ENCODE data around the gene AGPAT2. TPM values are rescaled to one million over a fixed set of nuclear protein-coding genes. Genes with fewer than 3 reads are reported as not detected.

AGPAT2 gene
- total and polyA plus RNA-seq, 9 donors: 11.3 to 22.2 (median 14.5) TPM

DNA sequence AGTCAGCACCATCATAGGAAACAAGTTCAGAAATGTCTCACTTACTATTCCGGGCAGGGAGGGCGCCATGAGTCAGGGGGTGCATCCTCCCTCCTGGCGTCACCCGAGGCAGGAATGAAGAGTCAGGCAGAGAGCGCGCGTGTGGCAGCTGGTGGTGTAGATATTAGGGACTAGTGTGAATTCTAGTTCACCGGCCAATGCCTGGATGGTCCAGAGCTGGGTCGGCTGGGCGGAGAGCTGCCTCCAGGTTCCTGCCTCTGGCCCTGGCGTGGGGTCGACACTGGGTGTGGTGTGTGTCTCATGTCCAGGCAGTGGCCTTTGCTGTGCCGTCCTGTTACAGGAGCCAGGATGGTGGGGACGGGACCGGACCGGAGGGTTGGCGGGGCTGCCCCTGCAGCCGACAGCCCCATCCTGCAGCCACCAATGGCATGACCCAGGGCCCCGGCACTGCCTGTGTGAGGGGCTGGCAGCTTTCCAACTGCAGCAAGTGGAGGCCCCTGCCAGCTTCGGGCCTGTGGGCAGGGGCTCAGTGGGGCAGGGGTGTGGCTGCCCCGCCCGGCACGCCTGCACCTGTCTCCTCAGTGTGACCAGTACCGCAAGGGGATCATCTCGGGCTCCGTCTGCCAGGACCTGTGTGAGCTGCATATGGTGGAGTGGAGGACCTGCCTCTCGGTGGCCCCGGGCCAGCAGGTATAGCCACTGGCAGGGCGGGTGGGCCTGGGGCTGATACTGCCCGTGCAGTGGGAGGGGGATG lies 34.3 kb upstream of the AGPAT2 start:
- Histone ChIP-seq H3K27me3 (ENCODE audit: control insufficient read depth, insufficient read depth, low read length) (no peaks in the 10 kb centered on the region), H3K36me3 (ENCODE audit: control insufficient read depth, insufficient read depth, low read length) (peaks cover 58% of the 10 kb centered on the region), H3K27ac (ENCODE audit: low read length) (peak overlapping the region; percentile 35), H3K9me3 (replicated peaks; ENCODE audit: control insufficient read depth, low read depth, low read length) (no peaks in the 10 kb centered on the region), H3K4me3 (ENCODE audit: low read length) (no peak overlapping the region), H3K4me1 (ENCODE audit: control insufficient read depth, insufficient read depth, low read length) (peaks cover 48% of the 10 kb centered on the region)
- no peak for DNase-seq
- 71% methylated on average over 26 of the region's 30 CpGs for WGBS (ENCODE audit: insufficient coverage)

DNA sequence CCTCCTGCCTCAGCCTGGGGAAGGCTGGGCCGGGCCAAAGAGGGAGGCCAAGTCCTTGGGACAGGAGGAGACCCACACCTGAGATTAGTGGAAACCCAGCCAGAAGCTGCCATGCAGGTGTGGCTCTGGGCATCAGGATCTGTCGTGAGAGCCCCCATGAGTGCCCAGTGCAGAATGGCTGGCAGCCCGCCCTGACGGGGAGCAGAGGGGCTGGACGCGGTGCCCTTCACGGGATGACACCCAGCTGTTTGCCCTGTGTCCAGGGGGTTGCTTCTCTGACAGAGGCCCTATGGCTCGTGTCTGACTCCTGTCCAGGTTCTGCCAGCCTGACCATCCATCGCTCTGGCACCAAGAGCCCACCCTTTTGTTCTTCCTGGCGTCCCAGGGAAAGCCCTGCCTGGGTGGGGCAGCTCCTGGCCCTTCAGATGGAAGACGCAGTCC lies 33.7 kb upstream of the AGPAT2 start:
- H3K27ac ChIP-seq (ENCODE audit: low read length): peak overlapping the region; percentile 59
- H3K4me1 ChIP-seq (ENCODE audit: control insufficient read depth, insufficient read depth, low read length): peaks cover 42% of the 10 kb centered on the region
- WGBS (ENCODE audit: insufficient coverage): 63% methylated on average over 11 of the region's 11 CpGs
- H3K4me3 ChIP-seq (ENCODE audit: low read length): no peak overlapping the region
- peaks cover 52% of the 10 kb centered on the region for H3K36me3 ChIP-seq (ENCODE audit: control insufficient read depth, insufficient read depth, low read length)
- H3K27me3 ChIP-seq (ENCODE audit: control insufficient read depth, insufficient read depth, low read length): no peaks in the 10 kb centered on the region
- H3K9me3 ChIP-seq (replicated peaks; ENCODE audit: control insufficient read depth, low read depth, low read length): no peaks in the 10 kb centered on the region
- DNase-seq: no peak

DNA sequence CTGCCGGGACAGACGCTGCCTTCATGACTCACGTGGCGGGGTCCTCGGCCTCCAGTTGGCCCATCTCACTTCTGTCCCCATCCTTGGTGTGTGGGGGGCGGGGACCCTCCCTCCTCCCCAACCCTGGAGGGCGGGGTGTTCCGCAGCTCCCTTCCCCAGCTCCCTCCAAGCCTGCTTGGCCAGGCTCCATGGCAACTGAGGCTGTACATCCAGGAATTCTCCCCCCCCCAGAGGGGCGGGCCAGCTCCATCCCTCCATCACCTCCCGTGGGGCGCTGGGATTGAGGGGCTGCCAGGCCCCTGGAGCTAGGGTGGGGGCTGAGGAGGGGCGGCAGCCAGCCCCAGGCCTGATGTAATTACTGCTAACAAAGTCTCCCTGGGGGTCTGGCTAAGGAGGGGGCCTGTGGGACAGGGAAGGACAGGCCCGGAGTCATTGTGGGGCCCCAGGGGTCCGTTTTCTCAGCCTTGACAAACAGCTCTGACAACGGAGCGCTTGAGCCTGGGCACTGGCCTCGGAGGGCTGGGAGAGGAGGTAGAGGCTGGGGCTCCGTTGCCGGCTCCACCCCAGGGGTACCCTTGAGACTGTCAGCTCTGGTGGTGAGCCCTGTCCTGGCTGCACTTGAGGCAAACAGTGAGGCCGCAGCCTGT lies 33.1 kb upstream of the AGPAT2 start:
- peak; percentile 95 for DNase-seq
- peaks cover 37% of the 10 kb centered on the region for H3K4me1 ChIP-seq (ENCODE audit: control insufficient read depth, insufficient read depth, low read length)
- peak overlapping the region; percentile 59 for H3K27ac ChIP-seq (ENCODE audit: low read length)
- no peaks in the 10 kb centered on the region for H3K27me3 ChIP-seq (ENCODE audit: control insufficient read depth, insufficient read depth, low read length)
- H3K36me3 ChIP-seq (ENCODE audit: control insufficient read depth, insufficient read depth, low read length): peaks cover 47% of the 10 kb centered on the region
- H3K9me3 ChIP-seq (replicated peaks; ENCODE audit: control insufficient read depth, low read depth, low read length): no peaks in the 10 kb centered on the region
- WGBS (ENCODE audit: insufficient coverage): 18% methylated on average over 10 of the region's 20 CpGs
- no peak overlapping the region for H3K4me3 ChIP-seq (ENCODE audit: low read length)

DNA sequence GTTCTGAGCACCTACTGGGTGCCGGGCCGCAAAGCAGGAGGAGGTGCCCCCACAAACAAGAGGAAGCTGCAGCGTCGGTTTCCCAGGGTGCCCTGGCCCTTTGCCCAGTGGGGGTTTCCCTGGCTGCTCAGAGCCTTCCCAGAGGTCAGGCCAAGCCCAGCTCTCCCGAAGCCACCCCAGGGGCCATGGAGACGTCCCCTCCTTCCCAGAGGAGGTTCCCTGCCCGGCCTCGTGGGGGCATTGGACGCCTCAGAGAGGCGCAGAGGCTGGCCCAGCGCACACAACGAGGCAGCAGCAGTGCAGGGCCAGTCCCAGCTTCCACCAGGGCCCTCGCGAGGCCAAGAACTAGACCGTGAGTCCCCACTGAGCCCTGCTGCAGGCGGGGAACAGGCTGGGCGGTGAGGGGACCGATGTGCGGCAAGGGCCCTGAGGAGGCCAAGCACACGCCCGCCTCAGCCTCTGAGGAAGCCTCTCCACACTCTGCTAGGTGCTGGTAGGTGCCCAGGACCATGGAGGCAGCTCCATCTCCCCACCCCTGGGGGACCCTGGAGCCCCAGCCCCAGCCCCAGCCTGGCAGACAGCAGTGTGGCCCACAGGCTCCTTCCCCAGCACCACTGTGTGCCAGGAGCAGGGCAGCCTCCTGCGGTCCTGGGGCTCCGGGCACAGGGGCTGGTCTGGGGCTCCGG lies 32.1 kb upstream of the AGPAT2 start:
- 64% methylated on average over 17 of the region's 24 CpGs for WGBS (ENCODE audit: insufficient coverage)
- no peak overlapping the region for H3K4me3 ChIP-seq (ENCODE audit: low read length)

DNA sequence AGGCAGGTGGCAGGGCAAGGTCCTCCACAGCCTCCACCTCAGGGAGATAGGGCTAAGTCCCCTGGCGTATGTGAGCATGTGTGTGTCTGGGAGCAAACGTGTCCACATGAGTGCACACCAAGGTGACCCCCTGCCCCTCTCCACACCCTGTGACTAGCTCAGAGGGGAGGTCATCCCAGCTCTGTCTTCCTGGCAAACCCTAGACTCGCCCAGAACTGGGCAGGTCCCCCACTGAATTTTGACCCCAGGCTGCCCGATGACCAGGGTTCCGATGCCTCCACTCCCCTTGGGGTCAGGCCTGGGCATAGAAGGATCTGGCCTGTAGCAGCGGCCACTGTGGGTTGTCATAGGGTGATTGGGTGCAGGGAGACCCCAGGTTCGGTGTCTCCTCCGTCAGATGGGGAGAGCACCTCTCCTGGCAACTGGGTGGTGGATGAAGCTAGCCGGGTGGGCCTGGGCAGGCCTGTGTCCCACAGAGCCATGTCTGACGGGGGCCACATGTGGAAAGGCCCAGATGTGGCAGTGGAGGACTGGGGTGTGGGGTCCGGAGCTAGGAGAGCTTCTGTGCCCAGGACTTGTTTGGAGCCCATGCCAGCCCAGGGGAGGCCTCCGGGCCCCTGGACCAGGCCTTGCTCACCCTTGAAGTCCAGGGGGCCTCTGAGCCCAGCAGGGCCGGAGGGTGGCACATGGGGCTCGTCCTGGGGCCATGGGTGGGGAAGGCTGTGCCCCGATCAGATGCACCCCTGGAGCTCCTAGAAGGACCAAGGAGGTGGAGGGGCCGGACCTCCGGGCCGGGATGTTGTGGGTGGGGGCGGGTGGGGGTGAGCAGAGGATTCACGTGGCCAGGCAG lies 31.3 kb upstream of the AGPAT2 start:
- DNase-seq: no peak
- H3K4me3 ChIP-seq (ENCODE audit: low read length): no peak overlapping the region
- H3K27me3 ChIP-seq (ENCODE audit: control insufficient read depth, insufficient read depth, low read length): no peaks in the 10 kb centered on the region
- peaks cover 53% of the 10 kb centered on the region for H3K4me1 ChIP-seq (ENCODE audit: control insufficient read depth, insufficient read depth, low read length)
- H3K27ac ChIP-seq (ENCODE audit: low read length): no peak overlapping the region
- peaks cover 34% of the 10 kb centered on the region for H3K36me3 ChIP-seq (ENCODE audit: control insufficient read depth, insufficient read depth, low read length)
- WGBS (ENCODE audit: insufficient coverage): 85% methylated on average over 11 of the region's 20 CpGs
- no peaks in the 10 kb centered on the region for H3K9me3 ChIP-seq (replicated peaks; ENCODE audit: control insufficient read depth, low read depth, low read length)

More for the DNA sequence above, 32.1 kb upstream of the AGPAT2 start:
- peaks cover 41% of the 10 kb centered on the region for H3K36me3 ChIP-seq (ENCODE audit: control insufficient read depth, insufficient read depth, low read length)
- H3K27me3 ChIP-seq (ENCODE audit: control insufficient read depth, insufficient read depth, low read length): no peaks in the 10 kb centered on the region
- H3K27ac ChIP-seq (ENCODE audit: low read length): no peak overlapping the region
- no peak for DNase-seq
- H3K4me1 ChIP-seq (ENCODE audit: control insufficient read depth, insufficient read depth, low read length): peaks cover 46% of the 10 kb centered on the region
- no peaks in the 10 kb centered on the region for H3K9me3 ChIP-seq (replicated peaks; ENCODE audit: control insufficient read depth, low read depth, low read length)

DNA sequence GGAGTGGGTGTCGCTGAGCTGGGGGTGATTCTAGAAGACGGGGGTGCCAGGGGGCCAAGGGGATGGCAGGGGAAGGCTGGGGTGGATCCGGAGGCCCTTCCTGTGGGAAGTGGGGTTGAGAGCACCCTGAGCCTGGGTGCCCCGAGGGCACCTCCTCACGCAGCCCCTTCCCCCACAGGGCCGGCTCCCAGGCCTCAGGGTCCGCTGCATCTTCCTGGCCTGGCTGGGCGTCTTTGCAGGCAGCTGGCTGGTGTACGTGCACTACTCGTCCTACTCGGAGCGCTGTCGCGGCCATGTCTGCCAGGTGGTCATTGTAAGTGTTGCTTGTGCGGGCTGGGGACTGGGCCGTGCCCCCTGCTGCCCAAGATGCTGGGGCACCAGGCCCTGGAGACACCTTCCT lies 30.1 kb upstream of the AGPAT2 start:
- Histone ChIP-seq H3K4me1 (ENCODE audit: control insufficient read depth, insufficient read depth, low read length) (peaks cover 59% of the 10 kb centered on the region), H3K9me3 (replicated peaks; ENCODE audit: control insufficient read depth, low read depth, low read length) (no peaks in the 10 kb centered on the region), H3K27ac (ENCODE audit: low read length) (no peak overlapping the region), H3K27me3 (ENCODE audit: control insufficient read depth, insufficient read depth, low read length) (no peaks in the 10 kb centered on the region), H3K36me3 (ENCODE audit: control insufficient read depth, insufficient read depth, low read length) (peaks cover 22% of the 10 kb centered on the region), H3K4me3 (ENCODE audit: low read length) (no peak overlapping the region)
- WGBS (ENCODE audit: insufficient coverage): 96% methylated on average over 8 of the region's 16 CpGs
- DNase-seq: no peak

DNA sequence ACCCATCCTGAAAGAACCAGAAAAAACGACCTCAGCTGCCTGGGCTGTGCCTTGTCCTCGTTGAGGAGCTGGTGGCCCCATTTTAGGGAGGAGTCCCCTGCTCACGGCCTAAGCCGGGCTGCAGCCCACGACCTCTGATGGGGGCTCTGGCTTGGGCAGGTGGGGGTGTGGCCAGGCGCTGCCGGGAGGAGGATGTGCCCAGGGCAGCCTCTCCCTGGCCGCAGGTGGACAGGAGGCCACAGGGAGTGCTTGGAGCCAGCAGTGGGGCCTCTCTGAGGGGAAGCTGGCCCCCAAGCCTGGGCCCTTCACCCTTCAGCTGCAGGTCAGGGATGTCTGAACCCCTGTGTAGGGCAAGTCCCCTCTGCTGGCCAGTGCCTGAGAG lies 27.6 kb upstream of the AGPAT2 start:
- Histone ChIP-seq H3K9me3 (replicated peaks; ENCODE audit: control insufficient read depth, low read depth, low read length) (no peaks in the 10 kb centered on the region), H3K4me1 (ENCODE audit: control insufficient read depth, insufficient read depth, low read length) (peaks cover 41% of the 10 kb centered on the region), H3K4me3 (ENCODE audit: low read length) (no peak overlapping the region), H3K27me3 (ENCODE audit: control insufficient read depth, insufficient read depth, low read length) (peaks cover 3% of the 10 kb centered on the region), H3K36me3 (ENCODE audit: control insufficient read depth, insufficient read depth, low read length) (peaks cover 3% of the 10 kb centered on the region), H3K27ac (ENCODE audit: low read length) (peak overlapping the region; percentile 55)
- no peak for DNase-seq
- 43% methylated on average over 7 of the region's 8 CpGs for WGBS (ENCODE audit: insufficient coverage)

DNA sequence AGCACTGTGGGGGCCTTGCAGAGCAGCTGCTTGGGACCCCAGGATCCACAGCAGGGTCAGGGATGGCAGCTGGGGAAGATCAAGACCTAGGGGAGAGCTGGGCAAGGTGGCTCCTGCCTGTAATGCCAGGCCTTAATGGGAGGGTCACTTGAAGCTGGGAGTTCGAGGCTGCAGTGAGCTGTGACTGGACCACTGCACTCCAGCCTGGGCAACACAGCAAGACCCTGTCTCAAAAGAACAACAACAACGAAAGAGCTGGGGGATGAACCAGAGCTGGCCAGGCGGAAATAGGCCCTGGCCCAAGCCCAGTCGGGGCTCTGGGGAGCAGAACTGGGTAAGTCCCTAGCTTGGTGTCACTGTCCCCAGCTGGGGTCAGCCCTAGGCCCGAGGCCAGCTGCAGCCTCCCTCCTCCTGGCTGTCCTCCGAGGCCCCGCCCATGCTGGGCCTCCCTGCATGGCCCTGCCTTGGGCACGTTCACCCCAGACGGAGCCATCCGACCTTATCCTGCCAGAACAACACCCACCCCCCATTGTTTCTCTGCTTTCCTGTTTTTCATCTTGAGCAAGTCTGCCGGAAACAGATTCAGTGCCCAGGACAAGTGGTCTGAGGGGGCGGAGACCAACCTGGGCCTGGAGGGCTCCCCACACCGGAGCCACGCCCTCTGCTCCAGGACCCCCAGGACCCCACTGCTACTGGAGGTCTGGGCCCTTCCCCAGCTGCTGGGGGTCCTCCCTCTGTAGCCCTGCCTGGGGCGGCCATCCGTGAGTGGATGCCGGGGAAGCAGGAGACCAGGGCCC lies 27.0 kb upstream of the AGPAT2 start:
- 47% methylated on average over 14 of the region's 17 CpGs for WGBS (ENCODE audit: insufficient coverage)
- H3K27me3 ChIP-seq (ENCODE audit: control insufficient read depth, insufficient read depth, low read length): peaks cover 3% of the 10 kb centered on the region
- H3K4me3 ChIP-seq (ENCODE audit: low read length): no peak overlapping the region
- H3K27ac ChIP-seq (ENCODE audit: low read length): peak overlapping the region; percentile 55
- H3K36me3 ChIP-seq (ENCODE audit: control insufficient read depth, insufficient read depth, low read length): peaks cover 3% of the 10 kb centered on the region
- DNase-seq: no peak
- H3K9me3 ChIP-seq (replicated peaks; ENCODE audit: control insufficient read depth, low read depth, low read length): no peaks in the 10 kb centered on the region
- peaks cover 35% of the 10 kb centered on the region for H3K4me1 ChIP-seq (ENCODE audit: control insufficient read depth, insufficient read depth, low read length)

DNA sequence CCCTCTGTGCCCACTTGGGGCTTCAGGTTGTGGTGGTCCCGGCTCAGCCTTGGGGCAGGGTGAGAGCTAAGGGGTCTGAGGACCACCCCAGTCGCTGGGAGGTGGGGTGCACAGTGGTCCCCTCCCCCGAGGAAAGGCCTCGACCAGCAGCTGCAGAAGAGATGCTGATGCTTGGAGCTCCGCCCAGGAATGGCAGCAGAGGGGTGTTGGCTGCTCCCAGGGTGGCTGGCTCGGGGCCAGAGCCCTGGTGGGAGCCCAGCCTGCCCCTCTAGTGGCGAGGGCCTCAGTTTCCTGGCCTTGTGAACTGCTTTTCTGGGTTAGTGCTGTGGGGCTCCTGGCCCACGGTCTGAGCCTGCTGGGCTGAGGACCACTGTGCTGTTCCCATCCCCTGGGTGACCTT lies 26.3 kb upstream of the AGPAT2 start:
- Histone ChIP-seq H3K4me1 (ENCODE audit: control insufficient read depth, insufficient read depth, low read length) (peaks cover 32% of the 10 kb centered on the region), H3K4me3 (ENCODE audit: low read length) (peak overlapping the region; percentile 42), H3K27ac (ENCODE audit: low read length) (peak overlapping the region; percentile 37), H3K9me3 (replicated peaks; ENCODE audit: control insufficient read depth, low read depth, low read length) (no peaks in the 10 kb centered on the region), H3K36me3 (ENCODE audit: control insufficient read depth, insufficient read depth, low read length) (peaks cover 3% of the 10 kb centered on the region), H3K27me3 (ENCODE audit: control insufficient read depth, insufficient read depth, low read length) (peaks cover 3% of the 10 kb centered on the region)
- 34% methylated on average over 8 of the region's 8 CpGs for WGBS (ENCODE audit: insufficient coverage)
- no peak for DNase-seq

Measured in muscle of leg (tissue), 11 donors.